Ascending aorta (tissue), 2 donors: Measurements from ENCODE around the gene MACF1. TPM values are rescaled to one million over a fixed set of nuclear protein-coding genes. Genes with fewer than 3 reads are reported as not detected.
"Not testable (repeated sequence)": the region's sequence is repeated elsewhere in the genome, so short reads cannot be mapped to it uniquely, and the experiment has no call there.

Source experiments
- DNase-seq, 2 donors: peaks; one replicate each; pipeline ENCODE4 v3.0.0-alpha.2; 2019; ENCODE audit warnings: low spot score in 2 of 2
- H3K27ac ChIP-seq, 2 donors: fragments of 200-600 bp; sonication (generic); one replicate each; pipeline ENCODE4 v1.5.1; 2016 to 2017; ENCODE audit warnings: mild to moderate bottlenecking in 1 of 2
- H3K27me3 ChIP-seq: fragments of 200-600 bp; sonication (generic); one replicate; pipeline ENCODE4 v1.5.1; 2017
- H3K36me3 ChIP-seq, 2 donors: fragments of 200-600 bp; sonication (generic); one replicate each; pipeline ENCODE4 v1.5.1; 2016
- H3K4me1 ChIP-seq, 2 donors: fragments of 200-600 bp; sonication (generic); one replicate each; pipeline ENCODE4 v1.5.1; 2016 to 2017; ENCODE audit warnings: mild to moderate bottlenecking in 1 of 2
- H3K4me3 ChIP-seq, 2 donors: fragments of 200-600 bp; sonication (generic); one replicate each; pipeline ENCODE4 v1.5.1; 2016 to 2017; ENCODE audit warnings: mild to moderate bottlenecking in 1 of 2
- H3K9me3 ChIP-seq, 2 donors: fragments of 200-600 bp; sonication (generic); one replicate each; pipeline ENCODE4 v1.5.1; 2016
- CTCF ChIP-seq, 3 experiments: fragments of 200-600 bp in 2 of 3; fragments of 450-650 bp in 1 of 3; sonication (generic) in 2 of 3; IDR thresholded peaks; one replicate each; pipeline ENCODE4 v1.5.1; 2016 to 2019; ENCODE audit warnings: antibody characterized with exemption in 3 of 3, mild to moderate bottlenecking in 1 of 3, moderate library complexity in 1 of 3
- intact Hi-C: fragments of 100-400 bp; cut with DNase I; formaldehyde crosslinking; loops from one replicate; pipeline ENCODE4 v1.15.1; 2023
- total RNA-seq: library from RNA; depleted of rRNA; stranded (reverse); fragments of >200 nt; gene quantifications from one replicate; pipeline ENCODE4 v1.1.0, GENCODE V29; 2016

MACF1 gene
- total RNA-seq, 1 donor from 2014 or later = 279 TPM

DNA sequence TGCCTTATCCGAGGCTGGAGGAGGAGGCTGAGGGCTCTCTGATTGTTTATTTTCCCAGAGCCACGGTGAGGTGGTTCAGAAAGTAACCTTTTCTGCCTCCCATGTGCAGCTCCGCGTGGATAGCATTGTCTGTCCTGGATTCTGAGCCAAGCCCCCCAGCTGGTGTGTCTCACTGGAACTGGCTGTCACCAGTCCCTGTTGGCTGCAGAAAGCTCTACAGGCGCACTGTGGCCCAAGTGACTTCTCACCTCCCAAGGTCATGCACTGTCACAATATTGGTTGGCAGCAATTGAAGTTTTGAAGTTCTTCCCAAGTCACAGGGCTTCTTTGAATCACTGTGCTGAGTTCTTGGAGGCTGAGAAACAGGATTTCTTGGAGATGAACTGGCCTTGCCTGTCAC is 295.2 kb downstream of the MACF1 start:
- Histone ChIP-seq H3K27me3 (no peaks in the 10 kb centered on the region), H3K4me1 (no peaks in the 10 kb centered on the region), H3K4me3 (no peak overlapping the region), H3K27ac (no peak overlapping the region), H3K9me3 (no peaks in the 10 kb centered on the region), H3K36me3 (no peaks in the 10 kb centered on the region)
- intact Hi-C loops = no loop called here
- TF ChIP-seq CTCF (IDR thresholded peaks at IDR 0.05) = no peak
- no peak for DNase-seq

DNA sequence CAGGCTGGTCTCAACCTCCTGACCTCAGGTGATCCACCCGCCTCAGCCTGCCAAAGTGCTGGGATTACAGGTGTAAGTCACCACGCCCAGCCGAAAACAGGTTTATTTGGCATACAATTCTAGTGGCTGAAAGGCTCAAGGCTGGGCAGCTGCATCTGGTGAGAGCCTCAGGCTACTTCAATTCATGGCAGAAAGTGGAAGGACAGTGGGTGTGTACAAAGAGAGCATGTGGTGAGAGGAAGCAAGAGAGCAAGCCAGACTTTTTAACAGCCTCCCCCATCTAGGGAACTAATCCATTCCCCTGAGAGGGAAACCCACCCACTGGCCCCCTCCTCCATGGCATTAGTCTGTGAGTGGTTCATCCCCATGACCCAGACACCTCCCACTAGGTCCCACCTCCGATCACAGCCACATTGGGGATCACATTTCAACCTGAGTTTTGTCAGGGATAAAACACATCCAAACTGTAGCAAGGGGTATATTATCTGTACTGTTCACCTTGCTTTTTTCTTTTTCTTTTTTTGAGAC is 296.4 kb downstream of the MACF1 start:
- intact Hi-C loops = no loop called here
- DNase-seq = no peak
- Histone ChIP-seq H3K9me3 (no peaks in the 10 kb centered on the region), H3K27me3 (no peaks in the 10 kb centered on the region), H3K4me3 (no peak overlapping the region), H3K27ac (no peak overlapping the region), H3K36me3 (no peaks in the 10 kb centered on the region), H3K4me1 (no peaks in the 10 kb centered on the region)
- TF ChIP-seq CTCF (IDR thresholded peaks at IDR 0.05) = no peak

- Histone ChIP-seq H3K4me3 (no peak overlapping the region), H3K27ac (no peak overlapping the region), H3K4me1 (no peaks in the 10 kb centered on the region), H3K9me3 (no peaks in the 10 kb centered on the region), H3K36me3 (no peaks in the 10 kb centered on the region), H3K27me3 (no peaks in the 10 kb centered on the region)
- no peak for DNase-seq
- intact Hi-C loops = no loop called here
- TF ChIP-seq CTCF (IDR thresholded peaks at IDR 0.05) = no peak
These were observed 297.2 kb downstream of the MACF1 start for GRCh38 chr1:39501666-39502065.

DNA sequence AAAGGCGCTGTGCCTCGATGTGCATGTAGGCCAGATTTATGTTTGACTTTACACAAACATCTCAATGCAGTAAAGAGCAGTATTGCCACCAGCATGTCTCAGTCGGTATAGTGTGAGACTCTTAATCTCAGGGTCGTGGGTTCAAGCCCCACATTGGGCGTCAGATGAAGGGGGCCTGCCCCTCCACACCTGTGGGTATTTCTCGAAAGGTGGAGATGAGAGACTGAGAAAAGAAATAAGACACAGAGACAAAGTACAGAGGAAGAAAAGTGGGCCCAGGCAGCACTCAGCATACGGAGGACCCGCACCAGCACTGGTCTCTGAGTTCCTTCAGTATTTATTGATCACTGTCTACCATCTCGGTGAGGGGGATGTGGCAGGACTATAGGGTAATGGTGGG is 299.9 kb downstream of the MACF1 start:
- DNase-seq, intact Hi-C loops: not testable (repeated sequence)

GRCh38 chr1:39505289-39505688 is 300.8 kb downstream of the MACF1 start:
- no peak for TF ChIP-seq CTCF (IDR thresholded peaks at IDR 0.05)
- no peak overlapping the region for H3K27ac ChIP-seq
- no peaks in the 10 kb centered on the region for H3K4me1 ChIP-seq
- no peak overlapping the region for H3K4me3 ChIP-seq
- no peak for DNase-seq
- intact Hi-C loops = no loop called here
- H3K27me3 ChIP-seq = no peaks in the 10 kb centered on the region
- no peaks in the 10 kb centered on the region for H3K9me3 ChIP-seq
- no peaks in the 10 kb centered on the region for H3K36me3 ChIP-seq

More for the DNA sequence above, 299.9 kb downstream of the MACF1 start:
- not testable (repeated sequence) for H3K36me3 ChIP-seq, H3K9me3 ChIP-seq, H3K27ac ChIP-seq, H3K27me3 ChIP-seq, H3K4me3 ChIP-seq, H3K4me1 ChIP-seq

DNA sequence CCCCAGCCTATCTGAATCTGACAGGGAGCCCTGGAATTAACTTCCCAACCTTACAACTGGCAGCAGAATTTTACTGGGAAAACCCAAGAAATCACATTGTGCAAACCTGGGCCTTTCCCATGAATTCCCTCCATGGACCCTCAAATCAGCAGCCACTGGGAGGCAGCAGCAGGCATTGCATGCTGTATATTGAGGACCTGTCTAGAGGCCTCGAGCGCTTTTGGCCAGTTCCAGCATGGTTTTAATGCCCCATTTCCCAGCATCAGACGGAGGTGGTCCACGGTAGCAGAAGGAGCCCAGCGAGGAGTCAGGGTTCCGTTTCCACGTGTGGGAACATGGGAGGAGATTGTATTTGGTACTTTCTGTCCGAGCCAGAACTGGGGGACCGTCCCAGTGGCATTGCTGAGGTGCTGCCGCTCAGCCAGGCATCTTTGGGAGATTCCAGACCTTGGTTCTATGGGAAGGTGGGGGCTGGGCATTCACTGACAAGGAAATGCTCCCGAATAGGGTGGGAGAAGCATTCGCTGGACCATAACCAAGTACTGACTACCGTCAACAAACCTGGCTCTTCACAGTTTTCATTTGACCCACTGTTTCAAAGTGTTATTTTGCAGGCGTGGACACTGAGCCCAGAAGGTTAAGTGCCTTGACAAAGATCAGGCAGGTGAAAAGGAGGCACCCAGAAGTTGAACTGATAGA is 302.9 kb downstream of the MACF1 start:
- DNase-seq = no peak
- Histone ChIP-seq H3K4me1 (no peaks in the 10 kb centered on the region), H3K27me3 (no peaks in the 10 kb centered on the region), H3K9me3 (no peaks in the 10 kb centered on the region), H3K36me3 (no peaks in the 10 kb centered on the region), H3K27ac (no peak overlapping the region), H3K4me3 (no peak overlapping the region)
- intact Hi-C loops = no loop called here
- no peak for TF ChIP-seq CTCF (IDR thresholded peaks at IDR 0.05)
